Activated naive CD8-positive, alpha-beta T cell (primary cell): ENCODE results near the gene LRATD1.
"Not testable (repeated sequence)": the region's sequence is repeated elsewhere in the genome, so short reads cannot be mapped to it uniquely, and the experiment has no call there.

Experiments
- H3K27ac Mint-ChIP-seq: one replicate; pipeline ENCODE4 v1.8.0; 2021; ENCODE audit warnings: mixed read lengths
- H3K27me3 Mint-ChIP-seq: one replicate; pipeline ENCODE4 v1.8.0; 2021; ENCODE audit warnings: mixed read lengths
- H3K36me3 Mint-ChIP-seq: one replicate; pipeline ENCODE4 v1.8.0; 2021; ENCODE audit warnings: mixed read lengths
- H3K4me1 Mint-ChIP-seq: one replicate; pipeline ENCODE4 v1.8.0; 2021; ENCODE audit warnings: low read depth, mixed read lengths
- H3K4me3 Mint-ChIP-seq: one replicate; pipeline ENCODE4 v1.8.0; 2021; ENCODE audit warnings: mild to moderate bottlenecking, mixed read lengths
- H3K9me3 Mint-ChIP-seq: one replicate; pipeline ENCODE4 v1.8.0; 2021; ENCODE audit warnings: low read depth, mixed read lengths

LRATD1 gene

GRCh38 chr2:14621906-14622549 is 10.5 kb upstream of the LRATD1 start:
- H3K27ac Mint-ChIP-seq: no peak overlapping the region

GRCh38 chr2:14622550-14622939 is 10.0 kb upstream of the LRATD1 start:
- H3K4me1 Mint-ChIP-seq, H3K27ac Mint-ChIP-seq, H3K36me3 Mint-ChIP-seq, H3K9me3 Mint-ChIP-seq, H3K27me3 Mint-ChIP-seq, H3K4me3 Mint-ChIP-seq: not testable (repeated sequence)

More at GRCh38 chr2:14621906-14622549, 10.5 kb upstream of the LRATD1 start:
- Mint-ChIP-seq H3K9me3 (no peaks in the 10 kb centered on the region), H3K36me3 (no peaks in the 10 kb centered on the region), H3K27me3 (peaks cover 5% of the 10 kb centered on the region), H3K4me3 (no peak overlapping the region), H3K4me1 (no peaks in the 10 kb centered on the region)

GRCh38 chr2:14623237-14623636 is 9.3 kb upstream of the LRATD1 start:
- Mint-ChIP-seq H3K4me1 (no peaks in the 10 kb centered on the region), H3K27ac (no peak overlapping the region), H3K27me3 (peaks cover 3% of the 10 kb centered on the region), H3K4me3 (no peak overlapping the region), H3K9me3 (no peaks in the 10 kb centered on the region), H3K36me3 (no peaks in the 10 kb centered on the region)

GRCh38 chr2:14626873-14627272 is 5.6 kb upstream of the LRATD1 start:
- peaks cover 1% of the 10 kb centered on the region for H3K4me1 Mint-ChIP-seq
- H3K27ac Mint-ChIP-seq: no peak overlapping the region
- no peaks in the 10 kb centered on the region for H3K9me3 Mint-ChIP-seq
- H3K27me3 Mint-ChIP-seq: peaks cover 16% of the 10 kb centered on the region
- H3K36me3 Mint-ChIP-seq: no peaks in the 10 kb centered on the region
- H3K4me3 Mint-ChIP-seq: no peak overlapping the region

- Mint-ChIP-seq H3K36me3 (no peaks in the 10 kb centered on the region), H3K27ac (no peak overlapping the region), H3K27me3 (peaks cover 22% of the 10 kb centered on the region), H3K9me3 (no peaks in the 10 kb centered on the region), H3K4me1 (peaks cover 5% of the 10 kb centered on the region), H3K4me3 (no peak overlapping the region)
Observed at GRCh38 chr2:14628901-14629300, 3.6 kb upstream of the LRATD1 start.

GRCh38 chr2:14631406-14632040 is 994 bp upstream of the LRATD1 start:
- Mint-ChIP-seq H3K9me3 (no peaks in the 10 kb centered on the region), H3K4me3 (no peak overlapping the region), H3K36me3 (no peaks in the 10 kb centered on the region), H3K4me1 (peaks cover 5% of the 10 kb centered on the region), H3K27me3 (peaks cover 25% of the 10 kb centered on the region), H3K27ac (no peak overlapping the region)

GRCh38 chr2:14633061-14633460 is 544 bp downstream of the LRATD1 start:
- Mint-ChIP-seq H3K9me3 (no peaks in the 10 kb centered on the region), H3K4me3 (no peak overlapping the region), H3K4me1 (peaks cover 5% of the 10 kb centered on the region), H3K36me3 (no peaks in the 10 kb centered on the region), H3K27ac (peak overlapping the region; percentile 50), H3K27me3 (peaks cover 32% of the 10 kb centered on the region)

GRCh38 chr2:14633461-14634181 is 1.1 kb downstream of the LRATD1 start:
- Mint-ChIP-seq H3K4me3 (no peak overlapping the region), H3K36me3 (no peaks in the 10 kb centered on the region), H3K27me3 (peaks cover 28% of the 10 kb centered on the region), H3K27ac (peak overlapping the region; percentile 50), H3K4me1 (peaks cover 5% of the 10 kb centered on the region), H3K9me3 (no peaks in the 10 kb centered on the region)

- H3K4me1 Mint-ChIP-seq: peaks cover 5% of the 10 kb centered on the region
- no peaks in the 10 kb centered on the region for H3K9me3 Mint-ChIP-seq
- peaks cover 28% of the 10 kb centered on the region for H3K27me3 Mint-ChIP-seq
- no peak overlapping the region for H3K27ac Mint-ChIP-seq
- no peaks in the 10 kb centered on the region for H3K36me3 Mint-ChIP-seq
- H3K4me3 Mint-ChIP-seq: no peak overlapping the region
Observed at GRCh38 chr2:14634182-14634488, 1.6 kb downstream of the LRATD1 start.

GRCh38 chr2:14634489-14635390 is 2.2 kb downstream of the LRATD1 start:
- Mint-ChIP-seq H3K27me3 (peaks cover 25% of the 10 kb centered on the region), H3K9me3 (no peaks in the 10 kb centered on the region), H3K4me3 (no peak overlapping the region), H3K36me3 (no peaks in the 10 kb centered on the region), H3K4me1 (peaks cover 5% of the 10 kb centered on the region), H3K27ac (no peak overlapping the region)

GRCh38 chr2:14635391-14635871 is 2.9 kb downstream of the LRATD1 start:
- Mint-ChIP-seq H3K36me3 (no peaks in the 10 kb centered on the region), H3K27me3 (peaks cover 21% of the 10 kb centered on the region), H3K9me3 (no peaks in the 10 kb centered on the region), H3K27ac (no peak overlapping the region), H3K4me1 (peaks cover 5% of the 10 kb centered on the region), H3K4me3 (no peak overlapping the region)

GRCh38 chr2:14638488-14638887 is 6.0 kb downstream of the LRATD1 start:
- no peaks in the 10 kb centered on the region for H3K4me1 Mint-ChIP-seq
- H3K9me3 Mint-ChIP-seq: no peaks in the 10 kb centered on the region
- peaks cover 10% of the 10 kb centered on the region for H3K27me3 Mint-ChIP-seq
- no peaks in the 10 kb centered on the region for H3K36me3 Mint-ChIP-seq
- H3K27ac Mint-ChIP-seq: no peak overlapping the region
- H3K4me3 Mint-ChIP-seq: no peak overlapping the region

- no peak overlapping the region for H3K27ac Mint-ChIP-seq
- no peaks in the 10 kb centered on the region for H3K9me3 Mint-ChIP-seq
- H3K4me1 Mint-ChIP-seq: no peaks in the 10 kb centered on the region
- no peaks in the 10 kb centered on the region for H3K36me3 Mint-ChIP-seq
- no peak overlapping the region for H3K4me3 Mint-ChIP-seq
- peaks cover 13% of the 10 kb centered on the region for H3K27me3 Mint-ChIP-seq
Observed at GRCh38 chr2:14641116-14641515, 8.6 kb downstream of the LRATD1 start.

- Mint-ChIP-seq H3K36me3 (no peaks in the 10 kb centered on the region), H3K27ac (no peak overlapping the region), H3K9me3 (no peaks in the 10 kb centered on the region), H3K27me3 (peaks cover 3% of the 10 kb centered on the region), H3K4me3 (no peak overlapping the region), H3K4me1 (no peaks in the 10 kb centered on the region)
Observed at GRCh38 chr2:14642499-14642898, 10.0 kb downstream of the LRATD1 start.

GRCh38 chr2:14647714-14648113 is 15.2 kb downstream of the LRATD1 start:
- H3K36me3 Mint-ChIP-seq: no peaks in the 10 kb centered on the region
- H3K27ac Mint-ChIP-seq: no peak overlapping the region
- H3K4me3 Mint-ChIP-seq: no peak overlapping the region
- H3K9me3 Mint-ChIP-seq: no peaks in the 10 kb centered on the region
- H3K27me3 Mint-ChIP-seq: peaks cover 3% of the 10 kb centered on the region
- no peaks in the 10 kb centered on the region for H3K4me1 Mint-ChIP-seq
